IMR-90 (cell line): ENCODE measurements around the gene CTDSPL.

ENCODE experiments used
- MAFK ChIP-seq: IDR thresholded peaks from 2 replicates; pipeline ENCODE4 v1.6.1; 2012; ENCODE audit warnings: low read depth, low read length, improper control_type of control experiment
- MXI1 ChIP-seq: IDR thresholded peaks from 2 replicates; pipeline ENCODE4 v1.6.1; 2012; ENCODE audit warnings: low read depth, mild to moderate bottlenecking, low read length, moderate library complexity, borderline replicate concordance
- POLR2A ChIP-seq: IDR thresholded peaks from 2 replicates; pipeline ENCODE4 v1.6.1; 2012; ENCODE audit warnings: mild to moderate bottlenecking, low read depth, low read length
- RFX5 ChIP-seq: IDR thresholded peaks from 2 replicates; pipeline ENCODE4 v1.8.0; 2012; ENCODE audit warnings: low read depth, mild to moderate bottlenecking, low read length, moderate library complexity
- SMC3 ChIP-seq: fragments of 150-350 bp; IDR thresholded peaks from 2 replicates; pipeline ENCODE4 v1.6.1; 2016; ENCODE audit warnings: low read depth, mild to moderate bottlenecking, antibody characterized with exemption, low read length, moderate library complexity
- TF ChIP-seq, protein P1 (sequence below): conservative IDR thresholded peaks from 2 replicates; pipeline ENCODE4 v1.5.1; 2012; ENCODE audit warnings: mild to moderate bottlenecking, low read depth, low read length, improper control_type of control experiment

DNA sequence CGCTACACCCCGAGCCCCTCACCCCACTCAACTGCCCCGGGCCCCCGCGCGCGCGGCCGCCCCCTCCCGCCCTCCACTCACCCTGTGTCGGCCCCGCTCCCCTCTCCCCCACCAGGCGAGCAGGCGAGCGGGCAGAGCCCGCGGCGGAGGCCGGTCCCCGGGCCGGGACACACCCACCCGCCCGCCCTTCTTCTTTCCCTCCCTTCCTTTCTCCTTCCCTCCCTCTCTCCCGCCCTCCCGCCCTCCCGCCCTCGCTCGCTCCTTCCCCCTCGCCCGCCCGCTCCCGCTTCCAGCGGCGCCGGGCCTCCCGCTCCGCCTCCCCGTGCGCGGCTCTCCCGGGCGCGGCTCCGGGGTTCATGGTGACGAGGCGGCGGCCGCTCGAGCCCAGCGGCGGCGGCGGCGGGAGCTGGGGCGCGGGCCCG is at the start of gene CTDSPL:
- TF ChIP-seq POLR2A (no peak), MAFK (no peak), RFX5 (no peak), MXI1 (no peak), SMC3 (no peak)
- TF ChIP-seq, protein P1, sequence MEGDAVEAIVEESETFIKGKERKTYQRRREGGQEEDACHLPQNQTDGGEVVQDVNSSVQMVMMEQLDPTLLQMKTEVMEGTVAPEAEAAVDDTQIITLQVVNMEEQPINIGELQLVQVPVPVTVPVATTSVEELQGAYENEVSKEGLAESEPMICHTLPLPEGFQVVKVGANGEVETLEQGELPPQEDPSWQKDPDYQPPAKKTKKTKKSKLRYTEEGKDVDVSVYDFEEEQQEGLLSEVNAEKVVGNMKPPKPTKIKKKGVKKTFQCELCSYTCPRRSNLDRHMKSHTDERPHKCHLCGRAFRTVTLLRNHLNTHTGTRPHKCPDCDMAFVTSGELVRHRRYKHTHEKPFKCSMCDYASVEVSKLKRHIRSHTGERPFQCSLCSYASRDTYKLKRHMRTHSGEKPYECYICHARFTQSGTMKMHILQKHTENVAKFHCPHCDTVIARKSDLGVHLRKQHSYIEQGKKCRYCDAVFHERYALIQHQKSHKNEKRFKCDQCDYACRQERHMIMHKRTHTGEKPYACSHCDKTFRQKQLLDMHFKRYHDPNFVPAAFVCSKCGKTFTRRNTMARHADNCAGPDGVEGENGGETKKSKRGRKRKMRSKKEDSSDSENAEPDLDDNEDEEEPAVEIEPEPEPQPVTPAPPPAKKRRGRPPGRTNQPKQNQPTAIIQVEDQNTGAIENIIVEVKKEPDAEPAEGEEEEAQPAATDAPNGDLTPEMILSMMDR: no peak
